ENCODE results near the gene VRK2.
"Not testable (repeated sequence)": the region's sequence is repeated elsewhere in the genome, so short reads cannot be mapped to it uniquely, and the experiment has no call there.

The VRK2 gene

GRCh38 chr2:58146707-58147106, 100.1 kb downstream of the VRK2 start:
- DNase-seq (ENCODE audit: low spot score) = no peak

GRCh38 chr2:58155160-58155778, 108.7 kb downstream of the VRK2 start:
- no peak for DNase-seq (ENCODE audit: low spot score)

More at GRCh38 chr2:58146707-58147106, 100.1 kb downstream of the VRK2 start:
- TF ChIP-seq CTCF (IDR thresholded peaks at IDR 0.05; ENCODE audit: extremely low read depth, missing control alignments) = no peak

GRCh38 chr2:58156780-58157179, 110.2 kb downstream of the VRK2 start:
- DNase-seq (ENCODE audit: low spot score) = no peak
- no peak for TF ChIP-seq CTCF (IDR thresholded peaks at IDR 0.05; ENCODE audit: extremely low read depth, missing control alignments)

More at GRCh38 chr2:58155160-58155778, 108.7 kb downstream of the VRK2 start:
- TF ChIP-seq CTCF (IDR thresholded peaks at IDR 0.05; ENCODE audit: extremely low read depth, missing control alignments) = no peak

GRCh38 chr2:58157754-58158153, 111.1 kb downstream of the VRK2 start:
- DNase-seq (ENCODE audit: low spot score) = no peak
- TF ChIP-seq CTCF (IDR thresholded peaks at IDR 0.05; ENCODE audit: extremely low read depth, missing control alignments) = no peak

- no peak for DNase-seq (ENCODE audit: low spot score)
- no peak for TF ChIP-seq CTCF (IDR thresholded peaks at IDR 0.05; ENCODE audit: extremely low read depth, missing control alignments)
Observed at GRCh38 chr2:58158481-58158880, 111.9 kb downstream of the VRK2 start.

- no peak for TF ChIP-seq CTCF (IDR thresholded peaks at IDR 0.05; ENCODE audit: extremely low read depth, missing control alignments)
- no peak for DNase-seq (ENCODE audit: low spot score)
Observed at GRCh38 chr2:58163913-58164312, 117.3 kb downstream of the VRK2 start.

- DNase-seq (ENCODE audit: low spot score) = not testable (repeated sequence)
Observed at GRCh38 chr2:58168130-58168529, 121.5 kb downstream of the VRK2 start.

- DNase-seq (ENCODE audit: low spot score) = not testable (repeated sequence)
Observed at GRCh38 chr2:58169845-58170244, 123.2 kb downstream of the VRK2 start.

GRCh38 chr2:58170334-58170933, 123.8 kb downstream of the VRK2 start:
- not testable (repeated sequence) for DNase-seq (ENCODE audit: low spot score)

GRCh38 chr2:58171831-58172230, 125.2 kb downstream of the VRK2 start:
- not testable (repeated sequence) for DNase-seq (ENCODE audit: low spot score)

- DNase-seq (ENCODE audit: low spot score) = not testable (repeated sequence)
Observed at GRCh38 chr2:58177187-58177586, 130.6 kb downstream of the VRK2 start.

GRCh38 chr2:58180175-58180574, 133.6 kb downstream of the VRK2 start:
- DNase-seq (ENCODE audit: low spot score) = not testable (repeated sequence)
